ENCODE measurements around the gene SLAMF1. TPM values are rescaled to one million over a fixed set of nuclear protein-coding genes. Genes with fewer than 3 reads are reported as not detected.

The SLAMF1 gene
- total and polyA plus RNA-seq, 4 donors: not detected

DNA sequence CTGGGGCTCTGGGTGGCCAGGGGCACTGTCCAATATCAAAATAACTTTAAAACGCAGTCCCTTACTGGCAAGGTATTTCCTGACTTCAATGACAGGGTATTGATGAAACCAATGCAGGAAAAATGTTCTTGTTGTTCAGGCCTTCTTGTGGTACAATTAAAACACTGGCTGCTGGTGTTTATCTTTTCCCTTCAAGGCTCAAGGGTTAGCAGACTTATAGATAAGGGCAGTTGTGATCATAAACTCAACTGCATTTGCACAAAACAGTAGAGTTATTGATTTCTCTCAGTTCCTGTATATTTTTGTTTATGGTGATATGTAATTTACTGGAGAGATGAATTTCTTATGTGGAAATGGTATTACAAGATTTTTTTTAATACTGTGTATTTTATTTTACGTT lies 64.9 kb downstream of the SLAMF1 start:
- WGBS (ENCODE audit: insufficient coverage): 88% methylated on average over 1 of the region's 2 CpGs
- no peaks in the 10 kb centered on the region for H3K27me3 ChIP-seq (ENCODE audit: control insufficient read depth, insufficient read depth, low read length)

GRCh38 chr1:160580221-160580812 lies 66.5 kb downstream of the SLAMF1 start:
- Histone ChIP-seq H3K27me3 (ENCODE audit: control insufficient read depth, insufficient read depth, low read length) (no peaks in the 10 kb centered on the region), H3K36me3 (ENCODE audit: control insufficient read depth, insufficient read depth, low read length) (no peaks in the 10 kb centered on the region), H3K27ac (ENCODE audit: low read depth, low read length) (no peak overlapping the region), H3K4me1 (ENCODE audit: control insufficient read depth, insufficient read depth, low read length) (no peaks in the 10 kb centered on the region), H3K4me3 (ENCODE audit: low read depth, low read length) (no peak overlapping the region), H3K9me3 (ENCODE audit: control insufficient read depth, insufficient read depth, low read length) (no peaks in the 10 kb centered on the region)
- no CpG with 5 or more reads among the region's 1 CpG for WGBS (ENCODE audit: insufficient coverage)
- no peak for DNase-seq (ENCODE audit: low read depth in 4 of 6, low spot score in 6 of 6)

More for the DNA sequence above, 64.9 kb downstream of the SLAMF1 start:
- H3K27ac ChIP-seq (ENCODE audit: low read depth, low read length): no peak overlapping the region
- no peaks in the 10 kb centered on the region for H3K9me3 ChIP-seq (ENCODE audit: control insufficient read depth, insufficient read depth, low read length)
- DNase-seq (ENCODE audit: low read depth in 4 of 6, low spot score in 6 of 6): no peak
- no peaks in the 10 kb centered on the region for H3K36me3 ChIP-seq (ENCODE audit: control insufficient read depth, insufficient read depth, low read length)
- H3K4me3 ChIP-seq (ENCODE audit: low read depth, low read length): no peak overlapping the region
- no peaks in the 10 kb centered on the region for H3K4me1 ChIP-seq (ENCODE audit: control insufficient read depth, insufficient read depth, low read length)

DNA sequence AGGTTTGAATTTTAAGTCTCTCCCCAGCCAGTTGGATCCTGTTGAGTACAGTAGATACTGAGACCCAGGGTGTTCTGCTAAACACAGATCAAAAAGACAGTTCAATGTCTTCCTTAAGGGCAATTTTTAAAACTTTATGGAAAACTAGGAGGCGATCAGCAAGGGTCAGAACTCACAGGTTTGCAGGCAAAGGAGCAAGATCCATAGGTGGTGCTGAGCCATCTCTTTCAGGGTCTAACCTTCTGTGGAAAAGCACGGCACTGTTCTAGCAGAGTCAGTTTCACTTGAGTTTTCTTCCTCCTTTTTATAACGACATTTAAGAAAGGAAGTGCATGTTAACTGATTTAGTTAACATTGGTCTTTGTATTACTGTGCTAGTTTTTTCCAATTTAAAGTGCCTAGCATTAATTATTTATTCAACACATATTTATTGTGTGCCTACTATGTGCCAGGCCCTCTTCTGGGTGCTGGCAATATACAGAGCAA lies 67.6 kb downstream of the SLAMF1 start, which contains the start of gene CD84:
CD84 (minus strand) TSS at position 281 of the 486 bp plus-strand sequence; CDS start at position 222, 59 bp downstream.
- no peak within 1 kb of the TSS for H3K27ac ChIP-seq (ENCODE audit: low read depth, low read length)
- no peak within 1 kb of the TSS for H3K4me3 ChIP-seq (ENCODE audit: low read depth, low read length)
- WGBS (ENCODE audit: insufficient coverage): 86% methylated on average over 1 of the region's 3 CpGs

DNA sequence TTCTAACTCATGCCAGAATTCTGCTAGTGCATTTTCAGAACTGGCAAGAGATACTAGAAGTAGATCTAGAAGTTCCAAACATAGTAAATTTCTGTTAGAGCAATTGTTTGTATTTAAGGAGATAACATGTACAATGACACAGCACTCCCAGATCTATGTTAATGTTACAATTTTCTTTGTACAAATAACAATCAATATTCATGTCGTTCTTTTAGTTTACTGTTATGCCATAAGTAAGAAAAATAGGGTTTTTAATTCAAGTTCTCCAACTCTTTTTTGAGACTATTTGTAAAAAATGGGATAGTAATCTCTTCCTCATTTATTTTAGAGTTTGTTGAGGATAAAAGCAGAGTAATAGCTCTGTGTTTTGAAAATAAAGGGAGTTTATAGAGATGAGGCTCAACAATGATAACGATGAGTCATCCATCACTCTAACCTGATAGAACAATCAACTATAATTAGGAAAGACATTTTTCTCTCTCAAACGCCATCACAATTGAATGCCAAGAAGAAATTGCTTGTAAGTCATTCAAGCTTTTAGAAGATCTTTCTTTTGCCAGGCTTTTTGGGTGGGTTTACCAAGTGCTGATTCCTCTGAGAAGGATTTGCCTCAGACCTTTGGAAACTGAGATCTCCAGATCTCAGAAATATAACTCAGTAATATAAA lies 68.2 kb downstream of the SLAMF1 start:
- Histone ChIP-seq H3K4me1 (ENCODE audit: control insufficient read depth, insufficient read depth, low read length) (no peaks in the 10 kb centered on the region), H3K27me3 (ENCODE audit: control insufficient read depth, insufficient read depth, low read length) (no peaks in the 10 kb centered on the region), H3K4me3 (ENCODE audit: low read depth, low read length) (no peak overlapping the region), H3K27ac (ENCODE audit: low read depth, low read length) (no peak overlapping the region), H3K9me3 (ENCODE audit: control insufficient read depth, insufficient read depth, low read length) (no peaks in the 10 kb centered on the region), H3K36me3 (ENCODE audit: control insufficient read depth, insufficient read depth, low read length) (no peaks in the 10 kb centered on the region)
- no CpG with 5 or more reads among the region's 3 CpGs for whole genome bisulfite sequencing (ENCODE audit: insufficient coverage)
- no peak for DNase-seq (ENCODE audit: low read depth in 4 of 6, low spot score in 6 of 6)

More for the DNA sequence above, 67.6 kb downstream of the SLAMF1 start, which contains the start of gene CD84:
- H3K9me3 ChIP-seq (ENCODE audit: control insufficient read depth, insufficient read depth, low read length): no peaks in the 10 kb centered on the region
- DNase-seq (ENCODE audit: low read depth in 4 of 6, low spot score in 6 of 6): no peak
- H3K4me1 ChIP-seq (ENCODE audit: control insufficient read depth, insufficient read depth, low read length): no peaks in the 10 kb centered on the region
- no peaks in the 10 kb centered on the region for H3K27me3 ChIP-seq (ENCODE audit: control insufficient read depth, insufficient read depth, low read length)
- H3K36me3 ChIP-seq (ENCODE audit: control insufficient read depth, insufficient read depth, low read length): no peaks in the 10 kb centered on the region

DNA sequence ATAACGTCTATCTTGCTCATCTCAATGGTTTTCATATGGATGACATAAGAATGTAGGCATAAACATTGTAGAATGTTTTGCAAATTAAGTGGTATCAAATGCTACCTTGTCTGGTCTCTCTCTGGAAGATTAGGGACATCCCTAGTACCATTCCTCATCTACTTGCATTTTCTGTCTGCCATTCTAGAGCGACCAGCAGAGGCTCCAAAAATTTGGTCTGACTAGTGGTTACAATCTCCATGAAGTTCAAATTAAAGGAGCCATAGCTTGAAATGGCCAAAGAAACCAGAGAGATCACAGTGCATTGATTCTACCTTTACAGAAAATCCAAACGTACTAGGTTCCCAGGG lies 68.7 kb downstream of the SLAMF1 start:
- WGBS (ENCODE audit: insufficient coverage): 83% methylated on average over 2 of the region's 3 CpGs
- H3K27me3 ChIP-seq (ENCODE audit: control insufficient read depth, insufficient read depth, low read length): no peaks in the 10 kb centered on the region
- no peaks in the 10 kb centered on the region for H3K36me3 ChIP-seq (ENCODE audit: control insufficient read depth, insufficient read depth, low read length)
- no peaks in the 10 kb centered on the region for H3K9me3 ChIP-seq (ENCODE audit: control insufficient read depth, insufficient read depth, low read length)
- no peak overlapping the region for H3K27ac ChIP-seq (ENCODE audit: low read depth, low read length)
- no peak overlapping the region for H3K4me3 ChIP-seq (ENCODE audit: low read depth, low read length)
- H3K4me1 ChIP-seq (ENCODE audit: control insufficient read depth, insufficient read depth, low read length): no peaks in the 10 kb centered on the region
- no peak for DNase-seq (ENCODE audit: low read depth in 4 of 6, low spot score in 6 of 6)

- Histone ChIP-seq H3K4me1 (ENCODE audit: control insufficient read depth, insufficient read depth, low read length) (no peaks in the 10 kb centered on the region), H3K36me3 (ENCODE audit: control insufficient read depth, insufficient read depth, low read length) (no peaks in the 10 kb centered on the region), H3K27me3 (ENCODE audit: control insufficient read depth, insufficient read depth, low read length) (no peaks in the 10 kb centered on the region), H3K4me3 (ENCODE audit: low read depth, low read length) (no peak overlapping the region), H3K27ac (ENCODE audit: low read depth, low read length) (no peak overlapping the region), H3K9me3 (ENCODE audit: control insufficient read depth, insufficient read depth, low read length) (no peaks in the 10 kb centered on the region)
- WGBS (ENCODE audit: insufficient coverage): no CpG with 5 or more reads among the region's 2 CpGs
- no peak for DNase-seq (ENCODE audit: low read depth in 4 of 6, low spot score in 6 of 6)
These were observed 69.2 kb downstream of the SLAMF1 start for GRCh38 chr1:160577671-160578070.

DNA sequence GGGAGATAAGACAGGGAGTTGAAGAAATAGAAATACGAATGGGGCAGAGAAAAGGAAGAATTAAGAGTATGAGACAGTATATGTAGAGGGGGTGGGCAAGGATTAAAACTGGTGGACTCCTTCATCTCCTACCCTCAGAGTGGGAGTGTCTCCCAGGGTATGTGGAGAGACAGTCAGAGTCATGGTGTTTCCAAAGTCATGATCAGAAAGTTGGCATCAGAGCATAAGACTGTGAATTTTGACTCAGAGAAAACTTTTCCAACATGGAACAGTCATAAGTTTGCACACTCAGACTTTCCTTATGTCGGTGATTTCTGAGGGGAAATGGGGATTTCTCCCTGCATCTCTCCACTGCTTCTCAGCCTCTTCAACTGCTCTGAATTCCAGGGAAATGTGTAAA lies 70.0 kb downstream of the SLAMF1 start:
- WGBS (ENCODE audit: insufficient coverage): no CpG with 5 or more reads among the region's 2 CpGs
- H3K36me3 ChIP-seq (ENCODE audit: control insufficient read depth, insufficient read depth, low read length): no peaks in the 10 kb centered on the region
- H3K27ac ChIP-seq (ENCODE audit: low read depth, low read length): no peak overlapping the region
- no peaks in the 10 kb centered on the region for H3K27me3 ChIP-seq (ENCODE audit: control insufficient read depth, insufficient read depth, low read length)
- no peaks in the 10 kb centered on the region for H3K9me3 ChIP-seq (ENCODE audit: control insufficient read depth, insufficient read depth, low read length)
- no peaks in the 10 kb centered on the region for H3K4me1 ChIP-seq (ENCODE audit: control insufficient read depth, insufficient read depth, low read length)
- H3K4me3 ChIP-seq (ENCODE audit: low read depth, low read length): no peak overlapping the region
- DNase-seq (ENCODE audit: low read depth in 4 of 6, low spot score in 6 of 6): no peak

GRCh38 chr1:160576390-160576789 lies 70.5 kb downstream of the SLAMF1 start:
- DNase-seq (ENCODE audit: low read depth in 4 of 6, low spot score in 6 of 6): no peak
- H3K36me3 ChIP-seq (ENCODE audit: control insufficient read depth, insufficient read depth, low read length): no peaks in the 10 kb centered on the region
- no peaks in the 10 kb centered on the region for H3K9me3 ChIP-seq (ENCODE audit: control insufficient read depth, insufficient read depth, low read length)
- no peak overlapping the region for H3K4me3 ChIP-seq (ENCODE audit: low read depth, low read length)
- no peaks in the 10 kb centered on the region for H3K4me1 ChIP-seq (ENCODE audit: control insufficient read depth, insufficient read depth, low read length)
- no peaks in the 10 kb centered on the region for H3K27me3 ChIP-seq (ENCODE audit: control insufficient read depth, insufficient read depth, low read length)
- no peak overlapping the region for H3K27ac ChIP-seq (ENCODE audit: low read depth, low read length)
- no CpG with 5 or more reads among the region's 3 CpGs for WGBS (ENCODE audit: insufficient coverage)

DNA sequence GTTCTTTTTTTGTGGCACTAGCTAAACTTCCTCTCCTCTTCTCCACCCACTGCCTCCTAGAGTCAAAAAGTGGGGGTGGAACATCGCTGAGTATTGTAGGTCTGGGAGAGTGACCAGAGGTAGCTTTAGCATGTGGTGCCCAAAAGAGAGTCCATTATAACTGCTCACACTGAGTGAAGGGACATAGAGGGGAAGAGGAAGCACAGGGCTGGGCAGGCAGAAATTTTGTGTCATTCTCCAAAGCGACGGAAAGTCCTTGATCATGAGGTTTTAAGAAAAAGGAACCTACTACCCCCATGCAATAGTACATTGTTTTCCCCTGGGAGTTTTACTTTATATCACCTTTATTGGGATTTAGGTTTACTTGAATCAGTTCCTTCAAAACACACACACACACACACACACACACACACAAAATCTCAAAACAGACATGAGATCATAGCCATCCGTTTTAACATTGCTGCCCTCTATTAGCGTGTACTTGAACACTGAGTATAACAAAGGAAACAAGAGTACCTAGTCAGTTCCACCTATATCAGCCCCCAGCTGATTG lies 71.7 kb downstream of the SLAMF1 start:
- H3K27me3 ChIP-seq (ENCODE audit: control insufficient read depth, insufficient read depth, low read length): no peaks in the 10 kb centered on the region
- WGBS (ENCODE audit: insufficient coverage): 100% methylated on average over 2 of the region's 5 CpGs
- H3K27ac ChIP-seq (ENCODE audit: low read depth, low read length): no peak overlapping the region
- peak in 1 of 6 donors; percentile 8 for DNase-seq (ENCODE audit: low read depth in 4 of 6, low spot score in 6 of 6)
- no peaks in the 10 kb centered on the region for H3K9me3 ChIP-seq (ENCODE audit: control insufficient read depth, insufficient read depth, low read length)
- H3K36me3 ChIP-seq (ENCODE audit: control insufficient read depth, insufficient read depth, low read length): no peaks in the 10 kb centered on the region
- H3K4me1 ChIP-seq (ENCODE audit: control insufficient read depth, insufficient read depth, low read length): no peaks in the 10 kb centered on the region
- no peak overlapping the region for H3K4me3 ChIP-seq (ENCODE audit: low read depth, low read length)

GRCh38 chr1:160570840-160571239 lies 76.0 kb downstream of the SLAMF1 start:
- no peak for DNase-seq (ENCODE audit: low read depth in 4 of 6, low spot score in 6 of 6)
- Histone ChIP-seq H3K36me3 (ENCODE audit: control insufficient read depth, insufficient read depth, low read length) (no peaks in the 10 kb centered on the region), H3K9me3 (ENCODE audit: control insufficient read depth, insufficient read depth, low read length) (no peaks in the 10 kb centered on the region), H3K27ac (ENCODE audit: low read depth, low read length) (no peak overlapping the region), H3K4me1 (ENCODE audit: control insufficient read depth, insufficient read depth, low read length) (no peaks in the 10 kb centered on the region), H3K27me3 (ENCODE audit: control insufficient read depth, insufficient read depth, low read length) (no peaks in the 10 kb centered on the region), H3K4me3 (ENCODE audit: low read depth, low read length) (no peak overlapping the region)
- WGBS (ENCODE audit: insufficient coverage): no CpG with 5 or more reads among the region's 3 CpGs
